HEK293 (cell line): Measurements from ENCODE around the gene LPP.

Experiments used
- CTCF ChIA-PET: fragments of 350-600 bp; formaldehyde crosslinking; extraction: SDS; loops from one replicate; lab custom pipeline; 2021; ENCODE audit warnings: antibody characterized with exemption; lab: Yijun Ruan, JAX
- POLR2A ChIA-PET: fragments of 300-600 bp; formaldehyde crosslinking; extraction: SDS; loops from one replicate; lab custom pipeline; 2020; ENCODE audit warnings: antibody characterized with exemption, inconsistent platforms; lab: Yijun Ruan, JAX
- H3K27ac ChIP-seq: fragments of 200-500 bp; sonication (Bioruptor generic); 2 replicates; pipeline ENCODE4 v1.5.1; 2014; ENCODE audit warnings: low read depth, low read length, control low read depth, inconsistent platforms; ENCODE audit errors: extremely low read depth
- H3K36me3 ChIP-seq, 2 experiments: fragments of 200-500 bp in 1 of 2; sonication (Bioruptor generic) in 1 of 2; 1 replicate in 1 of 2; 2 replicates in 1 of 2; pipeline ENCODE4 v1.5.1; 2014 to 2017; ENCODE audit warnings: inconsistent platforms in 2 of 2, low read length in 2 of 2; ENCODE audit not compliant: control insufficient read depth in 2 of 2, insufficient read depth in 1 of 2
- H3K4me1 ChIP-seq: fragments of 200-500 bp; sonication (Bioruptor generic); 2 replicates; pipeline ENCODE4 v1.5.1; 2014; ENCODE audit warnings: mild to moderate bottlenecking, low read length, inconsistent platforms; ENCODE audit not compliant: control insufficient read depth, insufficient read depth
- H3K4me3 ChIP-seq: 2 replicates; pipeline ENCODE4 v1.5.1; 2011; ENCODE audit warnings: low read depth, mild to moderate bottlenecking, control low read depth, low read length, moderate library complexity
- H3K9me3 ChIP-seq: fragments of 200-500 bp; sonication (Bioruptor generic); 2 replicates; pipeline ENCODE4 v1.5.1; 2014; ENCODE audit warnings: low read depth, low read length, inconsistent platforms; ENCODE audit not compliant: control insufficient read depth, insufficient read depth
- ELK4 ChIP-seq: IDR thresholded peaks from 2 replicates; pipeline ENCODE4 v1.6.1; 2011; ENCODE audit warnings: mild to moderate bottlenecking, low read depth, low read length, borderline replicate concordance
- FEZF1 ChIP-seq: fragments of 450-650 bp; formaldehyde crosslinking; IDR thresholded peaks from 2 replicates; pipeline ENCODE4 v1.5.1; 2016; ENCODE audit warnings: missing biosample characterization, missing genetic modification characterization
- GFI1B ChIP-seq: fragments of 450-650 bp; formaldehyde crosslinking; IDR thresholded peaks from 2 replicates; pipeline ENCODE4 v1.5.1; 2016; ENCODE audit warnings: missing biosample characterization, missing genetic modification characterization
- KLF17 ChIP-seq: fragments of 450-650 bp; formaldehyde crosslinking; IDR thresholded peaks from 2 replicates; pipeline ENCODE4 v1.5.1; 2016; ENCODE audit warnings: missing biosample characterization, missing genetic modification characterization
- MEIS1 ChIP-seq: sonication (generic); formaldehyde crosslinking; IDR thresholded peaks from 2 replicates; pipeline ENCODE4 v1.8.1; 2022; ENCODE audit warnings: missing genetic modification reagents, mild to moderate bottlenecking, borderline replicate concordance
- PRDM1 ChIP-seq: fragments of 450-650 bp; formaldehyde crosslinking; IDR thresholded peaks from 2 replicates; pipeline ENCODE4; 2016; ENCODE audit warnings: missing biosample characterization, missing genetic modification characterization
- YY1 ChIP-seq: fragments of 450-650 bp; formaldehyde crosslinking; IDR thresholded peaks from 2 replicates; pipeline ENCODE4 v1.5.1; 2018; ENCODE audit warnings: missing biosample characterization, missing genetic modification characterization
- ZFP37 ChIP-seq: fragments of 450-650 bp; formaldehyde crosslinking; IDR thresholded peaks from 2 replicates; pipeline ENCODE4 v1.5.1; 2016; ENCODE audit warnings: missing biosample characterization, missing genetic modification characterization
- ZNF148 ChIP-seq: fragments of 450-650 bp; formaldehyde crosslinking; IDR thresholded peaks from 2 replicates; pipeline ENCODE4 v1.5.0; 2017; ENCODE audit warnings: missing biosample characterization, missing genetic modification characterization, borderline replicate concordance
- ZNF202 ChIP-seq: fragments of 450-650 bp; formaldehyde crosslinking; IDR thresholded peaks from 2 replicates; pipeline ENCODE4 v1.5.1; 2016; ENCODE audit warnings: missing biosample characterization, missing genetic modification characterization, borderline replicate concordance
- ZNF426 ChIP-seq: fragments of 450-650 bp; formaldehyde crosslinking; IDR thresholded peaks from 2 replicates; pipeline ENCODE4 v1.5.1; 2017; ENCODE audit warnings: missing biosample characterization, missing genetic modification characterization, mild to moderate bottlenecking, inconsistent platforms, moderate library complexity
- ZNF610 ChIP-seq: fragments of 450-650 bp; formaldehyde crosslinking; IDR thresholded peaks from 2 replicates; pipeline ENCODE4 v1.5.1; 2016; ENCODE audit warnings: missing biosample characterization, missing genetic modification characterization, borderline replicate concordance
- ZNF629 ChIP-seq: fragments of 450-650 bp; formaldehyde crosslinking; IDR thresholded peaks from 2 replicates; pipeline ENCODE4 v1.5.1; 2017; ENCODE audit warnings: missing biosample characterization, missing genetic modification characterization
- ZNF660 ChIP-seq: fragments of 450-650 bp; IDR thresholded peaks from 2 replicates; pipeline ENCODE4 v1.5.1; 2018; ENCODE audit warnings: missing biosample characterization, mild to moderate bottlenecking, missing genetic modification characterization
- ZNF692 ChIP-seq: fragments of 450-650 bp; formaldehyde crosslinking; IDR thresholded peaks from 2 replicates; pipeline ENCODE4 v1.5.1; 2016; ENCODE audit warnings: missing biosample characterization, missing genetic modification characterization
- ZNF768 ChIP-seq: fragments of 450-650 bp; formaldehyde crosslinking; IDR thresholded peaks from 2 replicates; pipeline ENCODE4 v1.5.1; 2018; ENCODE audit warnings: missing biosample characterization, mild to moderate bottlenecking, missing genetic modification characterization
- TF ChIP-seq, protein P1 (sequence below): fragments of 450-650 bp; formaldehyde crosslinking; IDR thresholded peaks from 2 replicates; pipeline ENCODE4 v1.5.1; 2016; ENCODE audit warnings: missing biosample characterization, missing genetic modification characterization

Gene LPP

GRCh38 chr3:188294823-188295487 lies 141.0 kb downstream of the LPP start (continued):
- TF ChIP-seq ZNF148 (tag by site-specific recombination) (no peak), ZNF768 (no peak), FEZF1 (tag by site-specific recombination) (peak; percentile 88), ZNF660 (tag by site-specific recombination) (0 out of 2 replicates have a peak, but pooled peaks have one; percentile 35), MEIS1 (CRISPR knock-in tag) (no peak), GFI1B (tag by site-specific recombination) (peak; percentile 40; the same call in 1 of the 2 replicates), YY1 (tag by site-specific recombination) (no peak), ZNF426 (tag by site-specific recombination) (no peak), KLF17 (tag by site-specific recombination) (peak; percentile 65; the same call in 1 of the 2 replicates), ZNF629 (tag by site-specific recombination) (peak; percentile 61), ELK4 (no peak), PRDM1 (tag by site-specific recombination) (0 out of 2 replicates have a peak, but pooled peaks have one; percentile 28), ZFP37 (tag by site-specific recombination) (no peak), ZNF610 (tag by site-specific recombination) (no peak), ZNF202 (tag by site-specific recombination) (no peak)

DNA sequence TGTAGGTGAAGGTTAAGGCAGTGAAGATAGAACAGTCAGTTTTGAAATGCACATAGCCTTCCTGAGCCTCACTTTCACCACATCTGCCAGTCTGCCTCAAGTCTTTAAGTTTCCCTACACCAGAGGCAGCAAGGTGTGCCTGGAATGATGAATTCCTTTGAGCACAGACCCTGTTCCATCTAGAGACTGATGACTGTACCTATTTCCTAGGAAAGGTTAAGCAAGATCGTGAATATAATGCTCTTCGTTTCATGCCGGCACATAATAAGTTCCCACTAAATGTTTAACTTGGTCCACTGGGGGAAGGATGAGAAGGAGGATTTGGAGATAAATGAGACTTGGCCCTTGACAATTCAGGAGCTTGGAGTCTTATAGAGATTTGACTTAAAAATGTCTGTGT lies 141.9 kb downstream of the LPP start:
- Histone ChIP-seq H3K27ac (no peak overlapping the region), H3K4me3 (no peak overlapping the region), H3K4me1 (peaks cover 11% of the 10 kb centered on the region), H3K9me3 (no peaks in the 10 kb centered on the region), H3K36me3 (no peaks in the 10 kb centered on the region)
- ChIA-PET POLR2A (no interaction called here), CTCF (interaction anchor here (0.6 kb wide), 1 partner anchor 20 kb away, joined by 5 read pairs; no protein-coding TSS in a partner anchor)
- TF ChIP-seq ZNF692 (tag by site-specific recombination): no peak
- TF ChIP-seq, protein P1, sequence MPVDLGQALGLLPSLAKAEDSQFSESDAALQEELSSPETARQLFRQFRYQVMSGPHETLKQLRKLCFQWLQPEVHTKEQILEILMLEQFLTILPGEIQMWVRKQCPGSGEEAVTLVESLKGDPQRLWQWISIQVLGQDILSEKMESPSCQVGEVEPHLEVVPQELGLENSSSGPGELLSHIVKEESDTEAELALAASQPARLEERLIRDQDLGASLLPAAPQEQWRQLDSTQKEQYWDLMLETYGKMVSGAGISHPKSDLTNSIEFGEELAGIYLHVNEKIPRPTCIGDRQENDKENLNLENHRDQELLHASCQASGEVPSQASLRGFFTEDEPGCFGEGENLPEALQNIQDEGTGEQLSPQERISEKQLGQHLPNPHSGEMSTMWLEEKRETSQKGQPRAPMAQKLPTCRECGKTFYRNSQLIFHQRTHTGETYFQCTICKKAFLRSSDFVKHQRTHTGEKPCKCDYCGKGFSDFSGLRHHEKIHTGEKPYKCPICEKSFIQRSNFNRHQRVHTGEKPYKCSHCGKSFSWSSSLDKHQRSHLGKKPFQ (tag by site-specific recombination): no peak
